Measurements from ENCODE around the gene CBY2.
"Not testable (repeated sequence)": the region's sequence is repeated elsewhere in the genome, so short reads cannot be mapped to it uniquely, and the experiment has no call there.

CBY2 gene

GRCh38 chr13:45748941-45749759, 47.0 kb downstream of the CBY2 start:
- DNase-seq, result no peak

DNA sequence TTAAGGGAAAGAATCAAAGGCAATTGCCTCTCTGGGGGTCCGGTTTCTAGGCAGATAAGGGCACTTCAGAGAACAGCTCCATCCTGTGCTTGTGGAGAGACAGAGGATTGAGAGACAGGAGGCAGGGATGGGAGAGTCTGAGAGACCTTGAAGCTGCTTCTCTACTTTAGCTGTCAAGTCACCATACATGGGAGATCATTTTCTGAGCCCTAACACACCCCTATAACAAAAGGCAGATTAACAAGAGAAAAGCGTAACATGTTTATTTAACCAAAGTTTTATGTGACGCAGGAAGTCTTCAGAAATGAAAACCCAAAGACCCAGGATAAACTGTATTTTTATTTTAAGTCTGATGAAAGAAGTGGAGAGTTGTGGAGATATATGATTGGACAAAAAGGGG, 48.4 kb downstream of the CBY2 start:
- no peak for DNase-seq

GRCh38 chr13:45751885-45752284, 49.8 kb downstream of the CBY2 start:
- no peak for DNase-seq

DNA sequence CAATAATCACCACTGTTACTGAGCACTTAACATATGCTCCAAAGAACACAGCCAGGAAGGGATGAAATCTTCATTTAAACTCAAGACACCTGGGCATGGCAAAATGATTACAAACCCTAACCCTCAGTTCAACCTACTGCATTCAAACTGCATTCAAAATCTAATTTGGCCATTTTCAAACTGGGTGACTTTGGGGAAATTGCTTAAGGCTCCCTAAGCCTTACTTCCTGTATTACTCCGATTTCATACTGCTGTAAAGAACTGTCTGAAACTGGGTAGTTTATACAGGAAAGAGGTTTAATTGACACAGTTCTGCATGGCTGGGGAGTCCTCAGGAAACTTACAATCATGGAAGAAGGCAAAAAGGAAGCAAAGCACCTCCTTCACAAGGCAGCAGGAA, 50.4 kb downstream of the CBY2 start:
- DNase-seq, result no peak

- DNase-seq, result not testable (repeated sequence)
These were observed 54.4 kb downstream of the CBY2 start for GRCh38 chr13:45756498-45756897.

- not testable (repeated sequence) for DNase-seq
These were observed 55.5 kb downstream of the CBY2 start for GRCh38 chr13:45757589-45757988.

DNA sequence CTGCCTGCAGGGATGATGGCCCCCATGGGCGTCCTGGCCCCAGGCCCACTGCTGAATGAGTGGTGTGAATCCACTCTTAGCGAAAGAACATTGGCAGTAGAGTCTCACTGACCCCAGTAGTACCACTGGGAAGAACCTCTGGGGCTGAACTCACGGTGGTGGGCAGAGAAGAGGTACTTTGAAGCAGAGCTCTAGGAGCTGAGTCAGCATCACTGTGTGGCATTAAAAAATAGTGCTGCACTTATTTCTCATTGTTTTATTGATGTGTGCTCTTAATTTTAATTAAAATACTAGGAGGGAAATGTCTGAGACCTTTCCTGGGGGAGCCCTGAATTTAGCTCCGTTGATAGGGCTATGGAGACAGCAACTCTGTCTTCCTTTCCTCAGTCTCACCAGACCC, 61.3 kb downstream of the CBY2 start:
- DNase-seq, result no peak
